Putamen (tissue), 1 donor: ENCODE data around the gene POLD3.

ENCODE experiments used
- DNase-seq: peaks from one replicate; pipeline ENCODE4 v3.0.0-alpha.2; 2016; ENCODE audit warnings: low spot score

The POLD3 gene

DNA sequence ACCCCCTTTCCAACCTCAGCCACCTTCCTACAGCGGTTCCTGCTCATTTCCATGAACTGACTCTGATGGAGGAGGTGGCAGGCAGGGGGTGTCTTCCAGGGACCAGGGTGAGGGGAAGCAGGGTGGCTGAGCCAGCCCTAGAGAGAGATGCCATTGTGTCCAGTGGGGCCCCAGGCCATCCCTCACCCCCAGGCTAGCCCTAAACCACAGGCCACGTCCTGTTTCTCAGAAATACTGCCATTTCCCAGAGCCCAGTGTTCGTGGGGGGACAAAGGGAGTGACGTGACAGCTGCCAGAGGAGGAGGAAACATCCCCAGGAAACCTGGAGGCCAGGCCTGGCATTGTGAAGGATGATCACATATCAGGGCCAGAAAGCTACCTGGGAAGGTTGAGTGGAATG is 99.4 kb downstream of the POLD3 start:
- no peak for DNase-seq
